ENCODE measurements around the gene BLZF1. TPM values are rescaled to one million over a fixed set of nuclear protein-coding genes. Genes with fewer than 3 reads are reported as not detected.

Gene BLZF1
- total and polyA plus RNA-seq, 10 of the 15 experiments (the other 5 are each of a cell fraction or from before 2014, with no cell fraction given): 5.1 to 11.9 (median 9.0) TPM

GRCh38 chr1:169327875-169328274 is 40.1 kb upstream of the BLZF1 start:
- H3K36me3 ChIP-seq (ENCODE audit: control insufficient read depth in 2 of 2, insufficient read depth in 2 of 2, low read length in 1 of 2): no peaks in the 10 kb centered on the region
- intact Hi-C loops (cut with micrococcal nuclease; ENCODE audit: unreplicated experiment): no loop called here
- H3K27me3 ChIP-seq (replicated peaks in 1 of 2; ENCODE audit: control insufficient read depth in 2 of 2, insufficient read depth in 2 of 2, low read length in 1 of 2): no peaks in the 10 kb centered on the region
- no peak overlapping the region for H2AFZ ChIP-seq (ENCODE audit: control insufficient read depth, low read depth, low read length)
- no peak for DNase-seq (ENCODE audit: low read depth, low spot score)
- CTCF ChIA-PET: interaction anchor here (1.7 kb wide), 1 partner anchor 20 kb away, joined by 10 read pairs; no protein-coding TSS in a partner anchor
- 86% methylated on average over 2 of the region's 2 CpGs for WGBS (ENCODE audit: insufficient coverage, insufficient replicate concordance, low lambda C conversion rate, missing lambda C conversion rate)
- no peak overlapping the region for H3K4me3 ChIP-seq
- H3K4me1 ChIP-seq (ENCODE audit: control insufficient read depth, insufficient read depth, low read length): no peaks in the 10 kb centered on the region
- TF ChIP-seq GABPA (IDR thresholded peaks at IDR 0.05; ENCODE audit: low read depth) (no peak), MYB (IDR thresholded peaks at IDR 0.05; ENCODE audit: borderline replicate concordance, low read depth, low read length) (no peak), EP300 (IDR thresholded peaks at IDR 0.05; ENCODE audit: borderline replicate concordance in 1 of 2, control insufficient read depth in 1 of 2, low read depth in 2 of 2, low read length in 2 of 2) (no peak), ATF2 (IDR thresholded peaks at IDR 0.05; ENCODE audit: low read length) (no peak), ZNF24 (IDR thresholded peaks at IDR 0.05) (no peak), YY1 (IDR thresholded peaks at IDR 0.05; ENCODE audit: low read depth, low read length) (no peak), CREB1 (IDR thresholded peaks at IDR 0.05; ENCODE audit: low read depth) (no peak), LARP7 (IDR thresholded peaks at IDR 0.05) (no peak), FOXK2 (IDR thresholded peaks at IDR 0.05) (no peak), NBN (IDR thresholded peaks at IDR 0.05) (no peak), TCF12 (IDR thresholded peaks at IDR 0.05; ENCODE audit: low read depth, low read length) (no peak), DPF2 (IDR thresholded peaks at IDR 0.05) (no peak), BHLHE40 (IDR thresholded peaks at IDR 0.05; ENCODE audit: borderline replicate concordance in 1 of 2, low read depth in 2 of 2, low read length in 1 of 2) (no peak), EZH2 (IDR thresholded peaks at IDR 0.05; ENCODE audit: borderline replicate concordance, control insufficient read depth, low read depth, low read length) (no peak), ZNF217 (IDR thresholded peaks at IDR 0.05) (no peak), MTA3 (IDR thresholded peaks at IDR 0.05; ENCODE audit: borderline replicate concordance, low read length) (no peak), CHD1 (IDR thresholded peaks at IDR 0.05; ENCODE audit: low read depth, low read length) (no peak)
- TF ChIP-seq, protein P1, sequence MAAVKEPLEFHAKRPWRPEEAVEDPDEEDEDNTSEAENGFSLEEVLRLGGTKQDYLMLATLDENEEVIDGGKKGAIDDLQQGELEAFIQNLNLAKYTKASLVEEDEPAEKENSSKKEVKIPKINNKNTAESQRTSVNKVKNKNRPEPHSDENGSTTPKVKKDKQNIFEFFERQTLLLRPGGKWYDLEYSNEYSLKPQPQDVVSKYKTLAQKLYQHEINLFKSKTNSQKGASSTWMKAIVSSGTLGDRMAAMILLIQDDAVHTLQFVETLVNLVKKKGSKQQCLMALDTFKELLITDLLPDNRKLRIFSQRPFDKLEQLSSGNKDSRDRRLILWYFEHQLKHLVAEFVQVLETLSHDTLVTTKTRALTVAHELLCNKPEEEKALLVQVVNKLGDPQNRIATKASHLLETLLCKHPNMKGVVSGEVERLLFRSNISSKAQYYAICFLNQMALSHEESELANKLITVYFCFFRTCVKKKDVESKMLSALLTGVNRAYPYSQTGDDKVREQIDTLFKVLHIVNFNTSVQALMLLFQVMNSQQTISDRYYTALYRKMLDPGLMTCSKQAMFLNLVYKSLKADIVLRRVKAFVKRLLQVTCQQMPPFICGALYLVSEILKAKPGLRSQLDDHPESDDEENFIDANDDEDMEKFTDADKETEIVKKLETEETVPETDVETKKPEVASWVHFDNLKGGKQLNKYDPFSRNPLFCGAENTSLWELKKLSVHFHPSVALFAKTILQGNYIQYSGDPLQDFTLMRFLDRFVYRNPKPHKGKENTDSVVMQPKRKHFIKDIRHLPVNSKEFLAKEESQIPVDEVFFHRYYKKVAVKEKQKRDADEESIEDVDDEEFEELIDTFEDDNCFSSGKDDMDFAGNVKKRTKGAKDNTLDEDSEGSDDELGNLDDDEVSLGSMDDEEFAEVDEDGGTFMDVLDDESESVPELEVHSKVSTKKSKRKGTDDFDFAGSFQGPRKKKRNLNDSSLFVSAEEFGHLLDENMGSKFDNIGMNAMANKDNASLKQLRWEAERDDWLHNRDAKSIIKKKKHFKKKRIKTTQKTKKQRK (IDR thresholded peaks at IDR 0.05; ENCODE audit: low read depth, low read length): no peak
- POLR2A ChIA-PET: no interaction called here
- no peak for FAIRE-seq
- H3K9me3 ChIP-seq (replicated peaks; ENCODE audit: control insufficient read depth, insufficient read depth, low read length): no peaks in the 10 kb centered on the region
- in situ Hi-C loops (cut with MboI): no loop called here
- ATAC-seq: no peak
- H3K4me2 ChIP-seq (ENCODE audit: control insufficient read depth, insufficient read depth): no peak overlapping the region
- no TSS peak for BruUV-seq (replicated peaks)
- SMC1A ChIA-PET (ENCODE audit: uncharacterized antibody, unreplicated experiment): no interaction called here
- no peaks in the 10 kb centered on the region for H4K20me1 ChIP-seq (ENCODE audit: control insufficient read depth, insufficient read depth)
- RAD21 ChIA-PET (ENCODE audit: unreplicated experiment): no interaction called here
- no peak overlapping the region for H3K27ac ChIP-seq (ENCODE audit: control insufficient read depth, insufficient read depth)
- no peaks in the 10 kb centered on the region for H3K79me2 ChIP-seq (ENCODE audit: control insufficient read depth, insufficient read depth, low read length)
- no peak overlapping the region for H3K9ac ChIP-seq (ENCODE audit: control insufficient read depth, insufficient read depth, low read length)

Measured in GM12878 (cell line).